RWPE2 (cell line): ENCODE data around the gene TBCE.

Source experiments
- ATAC-seq: fragments of 200-7000 bp; cut with Tn5 transposase; 3 replicates; pipeline ENCODE4 v1.9.1; 2021; ENCODE audit warnings: low read depth
- DNase-seq: peaks from one replicate; pipeline ENCODE4 v3.0.0-alpha.2; 2020; ENCODE audit warnings: low spot score
- H3K27ac ChIP-seq: fragments of 450-650 bp; 2 replicates; pipeline ENCODE4 v1.5.1; 2017; ENCODE audit warnings: mild to moderate bottlenecking; ENCODE audit not compliant: poor library complexity, severe bottlenecking
- H3K27me3 ChIP-seq: fragments of 250-450 bp; sonication (Bioruptor Pico); 2 replicates; pipeline ENCODE4 v1.5.1; 2021; ENCODE audit warnings: mild to moderate bottlenecking, moderate library complexity; ENCODE audit not compliant: insufficient read depth, poor library complexity, severe bottlenecking
- H3K36me3 ChIP-seq: fragments of 250-450 bp; sonication (Bioruptor Pico); 2 replicates; pipeline ENCODE4 v1.5.1; 2020; ENCODE audit warnings: low read depth, mild to moderate bottlenecking, moderate library complexity
- H3K4me1 ChIP-seq: fragments of 250-450 bp; sonication (Bioruptor Pico); 2 replicates; pipeline ENCODE4 v1.5.1; 2021; ENCODE audit warnings: mild to moderate bottlenecking, moderate library complexity; ENCODE audit not compliant: insufficient read depth, poor library complexity, severe bottlenecking
- H3K4me3 ChIP-seq: fragments of 250-450 bp; sonication (Bioruptor Pico); 2 replicates; pipeline ENCODE4 v1.5.1; 2021; ENCODE audit warnings: mild to moderate bottlenecking, moderate library complexity; ENCODE audit not compliant: severe bottlenecking
- H3K9me3 ChIP-seq: fragments of 250-450 bp; sonication (Bioruptor Pico); 2 replicates; pipeline ENCODE4 v1.5.1; 2021; ENCODE audit warnings: mild to moderate bottlenecking, moderate library complexity; ENCODE audit not compliant: severe bottlenecking
- TF ChIP-seq, protein P1 (sequence below): fragments of 450-650 bp; IDR thresholded peaks from one replicate; pipeline ENCODE4 v1.5.1; 2017; ENCODE audit warnings: mild to moderate bottlenecking, moderate library complexity; ENCODE audit not compliant: poor library complexity, severe bottlenecking

TBCE gene

DNA sequence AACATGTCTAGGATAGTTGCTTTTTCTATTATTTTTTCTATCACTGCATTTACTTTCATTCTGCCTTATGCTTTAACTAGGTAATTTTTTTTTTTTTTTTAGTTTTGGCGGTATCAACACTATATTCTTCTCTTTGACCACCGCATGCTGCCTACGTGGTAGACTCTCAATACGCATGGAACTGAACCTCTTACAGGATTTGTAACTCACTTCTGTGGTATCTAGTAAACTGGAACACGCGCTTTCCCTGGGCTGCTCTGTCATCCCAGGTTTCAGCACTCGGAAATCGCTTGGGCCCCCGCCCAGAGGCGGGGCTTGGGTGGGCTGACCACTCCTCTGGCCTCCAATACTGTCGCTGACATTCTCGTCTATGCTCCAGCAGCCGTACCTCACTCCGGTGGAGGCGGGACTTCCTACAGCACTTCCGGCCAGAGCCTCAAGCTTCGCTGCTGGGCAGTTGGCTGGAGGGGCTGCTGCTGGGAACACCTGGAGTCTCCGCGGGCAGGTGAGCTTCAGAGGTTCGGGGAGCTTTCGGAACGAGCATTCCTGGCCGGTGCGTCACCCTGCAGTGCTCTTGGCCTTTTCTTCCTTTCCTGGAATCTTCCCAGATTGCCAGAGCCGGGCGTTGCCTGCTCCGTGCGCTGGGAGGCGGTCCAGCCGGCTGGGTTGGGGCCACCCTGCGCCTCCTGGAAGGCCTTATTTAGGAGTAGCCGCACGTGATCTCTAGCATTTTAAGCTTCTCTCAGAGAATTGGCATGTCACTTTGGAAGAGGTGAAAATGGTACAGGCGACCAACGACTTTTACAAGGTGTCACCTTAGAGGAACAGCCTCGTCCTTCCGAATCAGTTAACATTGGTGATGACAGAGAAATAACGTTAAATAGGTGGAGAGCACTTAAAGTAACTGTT is at the start of gene TBCE:
TSS of gene TBCE (plus strand) at position 428 of the 909 bp plus-strand sequence. CDS start 12,623 bp downstream, outside the sequence.
- peak; percentile 98 for ATAC-seq
- H3K27me3 ChIP-seq: no peaks in the 10 kb centered on the region
- DNase-seq: peak; percentile 97
- H3K36me3 ChIP-seq: no peaks in the 10 kb centered on the region
- no peaks in the 10 kb centered on the region for H3K9me3 ChIP-seq
- H3K27ac ChIP-seq: peak within 1 kb of the TSS; percentile 89
- H3K4me3 ChIP-seq: peak within 1 kb of the TSS; percentile 39
- no peaks in the 10 kb centered on the region for H3K4me1 ChIP-seq
- TF ChIP-seq, protein P1, sequence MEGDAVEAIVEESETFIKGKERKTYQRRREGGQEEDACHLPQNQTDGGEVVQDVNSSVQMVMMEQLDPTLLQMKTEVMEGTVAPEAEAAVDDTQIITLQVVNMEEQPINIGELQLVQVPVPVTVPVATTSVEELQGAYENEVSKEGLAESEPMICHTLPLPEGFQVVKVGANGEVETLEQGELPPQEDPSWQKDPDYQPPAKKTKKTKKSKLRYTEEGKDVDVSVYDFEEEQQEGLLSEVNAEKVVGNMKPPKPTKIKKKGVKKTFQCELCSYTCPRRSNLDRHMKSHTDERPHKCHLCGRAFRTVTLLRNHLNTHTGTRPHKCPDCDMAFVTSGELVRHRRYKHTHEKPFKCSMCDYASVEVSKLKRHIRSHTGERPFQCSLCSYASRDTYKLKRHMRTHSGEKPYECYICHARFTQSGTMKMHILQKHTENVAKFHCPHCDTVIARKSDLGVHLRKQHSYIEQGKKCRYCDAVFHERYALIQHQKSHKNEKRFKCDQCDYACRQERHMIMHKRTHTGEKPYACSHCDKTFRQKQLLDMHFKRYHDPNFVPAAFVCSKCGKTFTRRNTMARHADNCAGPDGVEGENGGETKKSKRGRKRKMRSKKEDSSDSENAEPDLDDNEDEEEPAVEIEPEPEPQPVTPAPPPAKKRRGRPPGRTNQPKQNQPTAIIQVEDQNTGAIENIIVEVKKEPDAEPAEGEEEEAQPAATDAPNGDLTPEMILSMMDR: no peak

DNA sequence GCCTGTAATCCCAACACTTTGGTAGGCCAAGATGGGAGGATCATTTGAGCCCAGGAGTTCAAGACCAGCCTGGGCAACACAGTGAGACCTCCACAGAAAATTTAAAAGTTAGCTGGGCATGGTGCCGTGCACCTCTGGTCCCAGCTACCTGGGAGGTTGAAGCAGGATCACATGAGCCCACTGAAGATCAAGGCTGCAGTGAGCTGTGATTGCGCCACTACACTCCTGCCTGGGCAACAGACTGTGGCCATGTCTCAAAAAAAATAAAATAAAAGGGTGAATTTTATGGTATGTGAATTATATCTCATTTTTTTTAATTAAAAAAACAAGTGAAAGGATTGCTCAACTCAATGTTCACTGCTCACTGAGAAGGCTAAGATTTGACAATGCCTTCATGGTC is 48.0 kb upstream of the TBCE start:
- TF ChIP-seq, protein P1: no peak
- ATAC-seq (no peak), DNase-seq (no peak)
- no peaks in the 10 kb centered on the region for H3K27me3 ChIP-seq
- H3K4me1 ChIP-seq: peaks cover 5% of the 10 kb centered on the region
- H3K27ac ChIP-seq: no peak overlapping the region
- H3K9me3 ChIP-seq: no peaks in the 10 kb centered on the region
- no peak overlapping the region for H3K4me3 ChIP-seq
- no peaks in the 10 kb centered on the region; the same call in 1 of the 2 replicates for H3K36me3 ChIP-seq

- no peaks in the 10 kb centered on the region; the same call in 1 of the 2 replicates for H3K36me3 ChIP-seq
- ATAC-seq: no peak
- no peak overlapping the region for H3K4me3 ChIP-seq
- TF ChIP-seq, protein P1: no peak
- H3K27me3 ChIP-seq: no peaks in the 10 kb centered on the region
- H3K4me1 ChIP-seq: peaks cover 10% of the 10 kb centered on the region
- H3K9me3 ChIP-seq: no peaks in the 10 kb centered on the region
- DNase-seq: no peak
- no peak overlapping the region for H3K27ac ChIP-seq
Measured at GRCh38 chr1:235320521-235321179, 46.6 kb upstream of the TBCE start.

- ATAC-seq (no peak), DNase-seq (no peak)
- Histone ChIP-seq H3K27me3 (no peaks in the 10 kb centered on the region), H3K36me3 (peaks cover 3% of the 10 kb centered on the region), H3K27ac (no peak overlapping the region), H3K4me3 (no peak overlapping the region), H3K4me1 (peaks cover 17% of the 10 kb centered on the region), H3K9me3 (no peaks in the 10 kb centered on the region)
- TF ChIP-seq, protein P1: no peak
Measured at GRCh38 chr1:235324296-235324695, 42.9 kb upstream of the TBCE start.
